HEK293 (cell line): ENCODE data around the gene SMC4.
A peak's percentile ranks its signal among the peaks of the same experiment; 100 is the strongest.

Experiments
- CTCF ChIA-PET: fragments of 350-600 bp; formaldehyde crosslinking; extraction: SDS; loops from one replicate; lab custom pipeline; 2021; ENCODE audit warnings: antibody characterized with exemption; lab: Yijun Ruan, JAX
- POLR2A ChIA-PET: fragments of 300-600 bp; formaldehyde crosslinking; extraction: SDS; loops from one replicate; lab custom pipeline; 2020; ENCODE audit warnings: antibody characterized with exemption, inconsistent platforms; lab: Yijun Ruan, JAX
- H3K27ac ChIP-seq: fragments of 200-500 bp; sonication (Bioruptor generic); 2 replicates; pipeline ENCODE4 v1.5.1; 2014; ENCODE audit warnings: low read depth, low read length, control low read depth, inconsistent platforms; ENCODE audit errors: extremely low read depth
- H3K36me3 ChIP-seq, 2 experiments: fragments of 200-500 bp in 1 of 2; sonication (Bioruptor generic) in 1 of 2; 1 replicate in 1 of 2; 2 replicates in 1 of 2; pipeline ENCODE4 v1.5.1; 2014 to 2017; ENCODE audit warnings: inconsistent platforms in 2 of 2, low read length in 2 of 2; ENCODE audit not compliant: control insufficient read depth in 2 of 2, insufficient read depth in 1 of 2
- H3K4me1 ChIP-seq: fragments of 200-500 bp; sonication (Bioruptor generic); 2 replicates; pipeline ENCODE4 v1.5.1; 2014; ENCODE audit warnings: mild to moderate bottlenecking, low read length, inconsistent platforms; ENCODE audit not compliant: control insufficient read depth, insufficient read depth
- H3K4me3 ChIP-seq: 2 replicates; pipeline ENCODE4 v1.5.1; 2011; ENCODE audit warnings: low read depth, mild to moderate bottlenecking, control low read depth, low read length, moderate library complexity
- H3K9me3 ChIP-seq: fragments of 200-500 bp; sonication (Bioruptor generic); 2 replicates; pipeline ENCODE4 v1.5.1; 2014; ENCODE audit warnings: low read depth, low read length, inconsistent platforms; ENCODE audit not compliant: control insufficient read depth, insufficient read depth
- BCL11A ChIP-seq: fragments of 450-650 bp; formaldehyde crosslinking; IDR thresholded peaks from 2 replicates; pipeline ENCODE4 v1.5.1; 2016; ENCODE audit warnings: low read depth, missing biosample characterization, missing genetic modification characterization
- CTCF ChIP-seq: fragments of 450-650 bp; formaldehyde crosslinking; IDR thresholded peaks from 2 replicates; pipeline ENCODE4 v1.5.1; 2016; ENCODE audit warnings: missing biosample characterization, missing genetic modification characterization
- ELK4 ChIP-seq: IDR thresholded peaks from 2 replicates; pipeline ENCODE4 v1.6.1; 2011; ENCODE audit warnings: mild to moderate bottlenecking, low read depth, low read length, borderline replicate concordance
- GLI4 ChIP-seq: fragments of 450-650 bp; formaldehyde crosslinking; IDR thresholded peaks from 2 replicates; pipeline ENCODE4 v1.5.1; 2016; ENCODE audit warnings: missing biosample characterization, missing genetic modification characterization
- GLIS2 ChIP-seq: fragments of 450-650 bp; formaldehyde crosslinking; IDR thresholded peaks from 2 replicates; pipeline ENCODE4 v1.5.1; 2016; ENCODE audit warnings: missing biosample characterization, missing genetic modification characterization
- PRDM2 ChIP-seq: fragments of 450-650 bp; formaldehyde crosslinking; IDR thresholded peaks from 2 replicates; pipeline ENCODE4 v1.5.1; 2016; ENCODE audit warnings: missing biosample characterization, missing genetic modification characterization, borderline replicate concordance
- RBAK ChIP-seq: fragments of 450-650 bp; formaldehyde crosslinking; IDR thresholded peaks from 2 replicates; pipeline ENCODE4 v1.5.1; 2016; ENCODE audit warnings: missing biosample characterization, missing genetic modification characterization
- ZNF10 ChIP-seq: fragments of 450-650 bp; formaldehyde crosslinking; IDR thresholded peaks from 2 replicates; pipeline ENCODE4 v1.5.1; 2017; ENCODE audit warnings: missing biosample characterization, missing genetic modification characterization
- ZNF140 ChIP-seq: fragments of 450-650 bp; formaldehyde crosslinking; IDR thresholded peaks from 2 replicates; pipeline ENCODE4 v1.5.1; 2016; ENCODE audit warnings: missing biosample characterization, missing genetic modification characterization
- ZNF155 ChIP-seq: fragments of 450-650 bp; formaldehyde crosslinking; IDR thresholded peaks from 2 replicates; pipeline ENCODE4 v1.5.1; 2016; ENCODE audit warnings: missing biosample characterization, missing genetic modification characterization
- ZNF184 ChIP-seq: fragments of 450-650 bp; IDR thresholded peaks from 2 replicates; pipeline ENCODE4 v1.5.1; 2018; ENCODE audit warnings: missing biosample characterization, mild to moderate bottlenecking, missing genetic modification characterization
- ZNF37A ChIP-seq: fragments of 450-650 bp; IDR thresholded peaks from 2 replicates; pipeline ENCODE4 v1.5.1; 2018; ENCODE audit warnings: missing biosample characterization, missing genetic modification characterization
- ZNF416 ChIP-seq: fragments of 450-650 bp; formaldehyde crosslinking; IDR thresholded peaks from 2 replicates; pipeline ENCODE4 v1.5.1; 2016; ENCODE audit warnings: missing biosample characterization, missing genetic modification characterization
- ZNF426 ChIP-seq: fragments of 450-650 bp; formaldehyde crosslinking; IDR thresholded peaks from 2 replicates; pipeline ENCODE4 v1.5.1; 2017; ENCODE audit warnings: missing biosample characterization, missing genetic modification characterization, mild to moderate bottlenecking, inconsistent platforms, moderate library complexity
- ZNF48 ChIP-seq: fragments of 450-650 bp; formaldehyde crosslinking; IDR thresholded peaks from 2 replicates; pipeline ENCODE4 v1.5.1; 2016; ENCODE audit warnings: missing biosample characterization, missing genetic modification characterization
- ZNF488 ChIP-seq: fragments of 450-650 bp; formaldehyde crosslinking; IDR thresholded peaks from 2 replicates; pipeline ENCODE4 v1.5.1; 2016; ENCODE audit warnings: missing biosample characterization, missing genetic modification characterization
- ZNF549 ChIP-seq: fragments of 450-650 bp; IDR thresholded peaks from 2 replicates; pipeline ENCODE4 v1.5.1; 2018; ENCODE audit warnings: missing biosample characterization, missing genetic modification characterization, mild to moderate bottlenecking, inconsistent platforms, moderate library complexity
- ZNF623 ChIP-seq: fragments of 450-650 bp; formaldehyde crosslinking; IDR thresholded peaks from 2 replicates; pipeline ENCODE4 v1.5.1; 2016; ENCODE audit warnings: missing biosample characterization, missing genetic modification characterization
- ZNF660 ChIP-seq: fragments of 450-650 bp; IDR thresholded peaks from 2 replicates; pipeline ENCODE4 v1.5.1; 2018; ENCODE audit warnings: missing biosample characterization, mild to moderate bottlenecking, missing genetic modification characterization
- ZNF704 ChIP-seq: fragments of 450-650 bp; formaldehyde crosslinking; IDR thresholded peaks from 2 replicates; pipeline ENCODE4 v1.5.1; 2016; ENCODE audit warnings: missing biosample characterization, missing genetic modification characterization
- ZNF707 ChIP-seq: fragments of 450-650 bp; formaldehyde crosslinking; IDR thresholded peaks from 2 replicates; pipeline ENCODE4 v1.5.1; 2016; ENCODE audit warnings: missing biosample characterization, missing genetic modification characterization
- ZNF843 ChIP-seq: fragments of 450-650 bp; formaldehyde crosslinking; IDR thresholded peaks from 2 replicates; pipeline ENCODE4 v1.5.1; 2016; ENCODE audit warnings: missing biosample characterization, missing genetic modification characterization
- ZSCAN18 ChIP-seq: fragments of 450-650 bp; formaldehyde crosslinking; IDR thresholded peaks from 2 replicates; pipeline ENCODE4 v1.5.1; 2016; ENCODE audit warnings: missing biosample characterization, missing genetic modification characterization

Gene SMC4

GRCh38 chr3:160373655-160374054 is 25.8 kb upstream of the SMC4 start:
- TF ChIP-seq GLIS2 (tag by site-specific recombination) (no peak), ZNF416 (no peak), ZNF549 (tag by site-specific recombination) (0 out of 2 replicates have a peak, but pooled peaks have one; percentile 12), ZNF488 (tag by site-specific recombination) (no peak)
- CTCF ChIA-PET, result no interaction called here
- POLR2A ChIA-PET, result no interaction called here

GRCh38 chr3:160374472-160374871 is 25.0 kb upstream of the SMC4 start:
- POLR2A ChIA-PET, result no interaction called here
- H3K9me3 ChIP-seq, result no peaks in the 10 kb centered on the region
- CTCF ChIA-PET, result no interaction called here
- TF ChIP-seq ZNF184 (tag by site-specific recombination) (no peak), ZNF707 (tag by site-specific recombination) (no peak), ZNF37A (no peak), PRDM2 (no peak), ZNF623 (tag by site-specific recombination) (no peak), ZNF843 (tag by site-specific recombination) (no peak), ZNF48 (no peak), ZNF155 (no peak), GLI4 (no peak), ZSCAN18 (no peak), ZNF704 (no peak), CTCF (tag by site-specific recombination) (no peak), RBAK (no peak), ZNF10 (tag by site-specific recombination) (no peak), ZNF426 (tag by site-specific recombination) (no peak), ZNF140 (no peak), ELK4 (no peak), ZNF660 (tag by site-specific recombination) (no peak), BCL11A (tag by site-specific recombination) (no peak)
- peaks cover 2% of the 10 kb centered on the region; the same call in 1 of the 2 replicates for H3K4me1 ChIP-seq
- H3K27ac ChIP-seq, result no peak overlapping the region
- H3K36me3 ChIP-seq, result peaks cover 0 to 34% of the 10 kb centered on the region in 2 experiments; a peak in 1 of 3 replicates
- no peak overlapping the region for H3K4me3 ChIP-seq

More at GRCh38 chr3:160373655-160374054, 25.8 kb upstream of the SMC4 start:
- Histone ChIP-seq H3K4me3 (no peak overlapping the region), H3K36me3 (peaks cover 0 to 34% of the 10 kb centered on the region in 2 experiments; a peak in 1 of 3 replicates), H3K9me3 (no peaks in the 10 kb centered on the region), H3K4me1 (peaks cover 2% of the 10 kb centered on the region; the same call in 1 of the 2 replicates), H3K27ac (no peak overlapping the region)
